ENCODE measurements around the gene DSCAML1. TPM values are rescaled to one million over a fixed set of nuclear protein-coding genes. Genes with fewer than 3 reads are reported as not detected.

The DSCAML1 gene
- total RNA-seq, 2 donors from 2014 or later: 0.08 TPM; not detected in 1

Other genes starting within 250 kb of the DSCAML1 start
- 1 to 10 TPM in 1 of 2 donors, under 1 TPM in 1; 0.14 to 1.5 TPM for gene FXYD2, start 27.5 kb upstream of the DSCAML1 start, total RNA-seq
- gene FXYD6, start 79.4 kb upstream of the DSCAML1 start, total RNA-seq: not detected
- gene TMPRSS13, start 132.2 kb upstream of the DSCAML1 start, total RNA-seq: under 1 TPM; 0.19 to 0.36 TPM
- 10 to 100 TPM; 59.8 to 83.6 TPM for gene IL10RA, start 189.2 kb upstream of the DSCAML1 start, total RNA-seq